Endometrial microvascular endothelial cells (primary cell): ENCODE measurements around the gene REPS2. TPM values are rescaled to one million over a fixed set of nuclear protein-coding genes. Genes with fewer than 3 reads are reported as not detected.
"Not testable (repeated sequence)": the region's sequence is repeated elsewhere in the genome, so short reads cannot be mapped to it uniquely, and the experiment has no call there.

Source experiments
- in situ Hi-C: cut with HindIII; loops from 2 replicates; pipeline ENCODE4 v1.10.0; 2017; ENCODE audit warnings: low sequenced_read_pairs, low pct_unique_long_range_greater_than_20kb; ENCODE audit errors: inconsistent ontology term
- total RNA-seq: library from RNA; depleted of rRNA; stranded (reverse); fragments of >200 nt; gene quantifications from one replicate; pipeline ENCODE4 v1.2.3, GENCODE V29; 2015; ENCODE audit errors: inconsistent ontology term

REPS2 gene
- total RNA-seq, 1 donor from 2014 or later = 1.9 TPM

GRCh38 chrX:16957751-16958150, 11.3 kb downstream of the REPS2 start:
- in situ Hi-C loops = no loop called here

- in situ Hi-C loops = no loop called here
These were observed 11.9 kb downstream of the REPS2 start for GRCh38 chrX:16958356-16958755.

- in situ Hi-C loops = not testable (repeated sequence)
These were observed 16.2 kb downstream of the REPS2 start for GRCh38 chrX:16962661-16963060.

GRCh38 chrX:16963216-16963615, 16.8 kb downstream of the REPS2 start:
- in situ Hi-C loops = no loop called here

- in situ Hi-C loops = not testable (repeated sequence)
These were observed 18.5 kb downstream of the REPS2 start for GRCh38 chrX:16964976-16965375.

- in situ Hi-C loops = no loop called here
These were observed 20.4 kb downstream of the REPS2 start for GRCh38 chrX:16966752-16967448.

GRCh38 chrX:16968753-16969152, 22.3 kb downstream of the REPS2 start:
- in situ Hi-C loops = not testable (repeated sequence)

DNA sequence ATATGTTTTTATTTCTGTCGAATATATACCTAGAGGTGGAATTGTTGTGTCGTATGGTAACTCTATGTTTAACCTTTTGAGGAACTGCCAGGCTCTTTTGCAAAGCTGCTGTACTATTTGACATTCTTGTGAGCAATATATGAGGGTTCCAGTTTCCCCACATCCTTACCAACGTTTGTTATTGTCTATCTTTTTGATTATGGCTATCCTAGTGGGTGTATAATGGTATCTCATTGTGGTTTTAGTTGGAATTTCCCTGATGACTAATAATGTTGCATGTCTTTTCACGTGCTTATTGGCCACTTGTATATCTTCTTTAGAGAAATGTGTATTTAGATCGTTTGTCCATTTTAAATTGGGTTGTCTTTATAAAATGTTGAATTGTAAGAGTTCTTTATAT, 24.5 kb downstream of the REPS2 start:
- in situ Hi-C loops = no loop called here

DNA sequence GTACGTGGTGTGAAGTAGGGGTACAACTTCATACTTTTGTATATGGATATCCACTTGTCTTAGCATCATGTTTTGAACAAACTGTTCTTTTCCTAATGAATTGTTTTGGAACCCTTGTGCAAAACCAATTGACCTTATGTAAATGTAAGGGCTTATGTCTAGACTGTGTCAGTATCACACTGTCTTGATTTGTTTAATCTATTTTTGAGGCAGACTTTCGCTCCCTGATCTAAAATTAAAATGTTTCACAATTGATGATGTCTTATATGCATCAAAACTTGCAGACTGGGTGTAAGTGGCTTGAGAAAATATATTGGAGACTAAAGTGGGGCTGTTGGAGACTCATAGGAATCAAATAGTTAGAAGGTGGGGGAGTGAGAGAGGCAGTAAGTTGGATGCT, 25.2 kb downstream of the REPS2 start:
- in situ Hi-C loops = no loop called here

- in situ Hi-C loops = no loop called here
These were observed 28.8 kb downstream of the REPS2 start for GRCh38 chrX:16975233-16975632.

GRCh38 chrX:16977771-16978170, 31.3 kb downstream of the REPS2 start:
- in situ Hi-C loops = no loop called here

DNA sequence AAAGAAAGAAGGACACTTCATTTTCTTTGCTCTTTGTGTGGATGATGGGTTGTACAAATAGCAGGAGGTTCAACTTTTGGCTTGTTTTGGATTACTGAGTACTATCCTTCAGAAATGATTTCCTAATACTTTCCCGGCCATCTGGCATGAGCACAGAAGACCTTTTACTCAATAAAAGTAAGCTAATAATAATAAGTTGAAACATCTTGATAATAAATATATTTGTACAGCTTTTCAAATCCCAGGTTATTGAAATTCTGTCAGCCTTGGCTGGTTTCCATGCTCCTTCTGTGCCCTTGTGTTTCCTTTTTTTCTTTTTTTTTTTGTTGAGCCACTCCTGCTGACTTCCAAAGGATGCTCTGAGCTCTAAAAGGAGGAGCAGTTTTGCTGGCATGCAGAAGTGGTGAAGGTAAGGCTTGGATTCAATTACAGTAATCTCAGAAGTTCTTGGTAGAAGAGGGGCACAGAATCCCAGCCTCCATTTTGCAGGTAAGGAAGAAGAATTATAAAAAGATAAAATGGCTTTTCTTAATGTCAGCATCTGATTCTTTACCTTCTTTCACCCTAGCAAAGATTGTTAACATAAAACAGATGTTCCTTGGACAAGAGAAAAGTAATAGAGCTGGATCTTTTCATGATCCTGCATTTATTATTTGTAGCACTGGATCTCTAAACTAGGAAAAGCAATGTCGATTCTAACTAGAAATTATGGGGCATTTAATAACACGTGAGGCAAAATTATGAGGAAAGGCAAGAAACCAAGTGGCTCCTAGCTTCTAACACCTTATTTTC, 31.9 kb downstream of the REPS2 start:
- in situ Hi-C loops = no loop called here

DNA sequence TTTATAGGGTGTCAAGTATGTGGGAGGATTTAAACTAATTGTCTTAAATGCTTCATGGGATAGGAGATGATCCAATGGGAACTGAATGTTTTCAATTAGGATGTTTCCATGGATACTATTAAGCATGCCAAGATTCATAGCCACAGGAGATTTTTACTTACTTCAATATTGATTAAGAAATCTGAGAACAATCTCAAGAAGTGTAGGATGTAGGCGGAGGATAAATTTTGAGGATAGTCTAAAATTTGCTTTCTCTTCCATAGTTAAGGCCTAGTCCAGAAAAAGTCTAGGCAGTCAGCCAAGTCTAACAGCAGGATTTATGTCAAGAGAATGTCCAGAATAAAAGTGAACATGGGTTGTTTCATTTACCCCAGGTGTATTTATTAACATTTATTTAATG, 32.8 kb downstream of the REPS2 start:
- in situ Hi-C loops = no loop called here

DNA sequence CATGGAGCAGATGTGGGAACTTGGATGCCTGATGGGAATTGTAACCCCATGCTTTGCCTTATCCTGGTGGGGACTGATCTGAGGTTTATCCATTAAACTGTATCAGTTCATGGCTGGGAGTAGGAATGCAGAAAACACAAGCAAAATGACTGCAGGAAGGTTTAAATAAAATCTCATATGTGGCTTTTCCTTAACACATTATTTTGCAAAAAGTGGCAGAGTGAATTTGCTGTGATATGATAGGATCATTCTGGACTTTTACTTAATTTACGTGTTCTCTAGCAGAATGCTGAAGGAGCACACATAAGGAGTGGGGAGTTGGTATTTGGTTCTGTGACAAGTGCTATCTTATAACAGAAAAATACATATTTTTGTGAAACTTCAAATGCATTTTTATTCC, 34.8 kb downstream of the REPS2 start:
- in situ Hi-C loops = no loop called here

DNA sequence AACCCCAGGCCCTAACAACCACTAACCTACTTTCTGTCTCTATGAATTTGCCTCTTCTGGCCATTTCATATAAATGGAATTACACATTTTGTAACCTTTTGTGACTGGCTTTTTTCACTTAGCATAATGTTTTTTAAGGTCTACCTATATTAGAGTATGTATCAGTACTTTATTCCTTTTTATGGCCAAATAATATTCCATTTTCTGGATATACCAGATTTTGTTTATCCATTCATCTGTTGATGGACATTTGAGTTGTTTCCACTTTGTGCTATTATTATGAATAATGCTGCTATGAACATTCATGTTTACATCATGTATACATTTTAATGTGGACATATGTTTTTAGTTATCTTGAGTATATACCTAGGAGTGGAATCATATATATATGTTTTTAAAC, 35.5 kb downstream of the REPS2 start:
- in situ Hi-C loops = no loop called here

GRCh38 chrX:16983051-16983450, 36.6 kb downstream of the REPS2 start:
- in situ Hi-C loops = no loop called here

DNA sequence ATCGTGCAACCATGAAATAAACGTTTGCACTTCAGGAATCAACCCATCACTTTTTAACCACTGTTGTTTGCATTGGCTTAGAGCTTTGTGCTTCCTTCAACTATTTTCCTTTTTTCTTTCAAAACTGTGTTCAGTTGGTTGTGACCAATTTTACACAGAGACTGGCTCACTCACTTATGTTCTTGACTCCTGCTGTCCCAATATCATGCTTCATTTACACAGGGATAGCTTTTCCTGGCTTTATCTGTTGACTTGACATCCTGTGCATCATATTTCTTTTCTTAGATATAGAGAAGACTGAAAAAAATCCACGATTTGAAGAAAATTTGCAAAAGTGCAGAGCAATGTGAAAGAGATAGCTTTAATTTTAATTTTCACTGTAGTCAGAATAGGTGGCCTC, 38.8 kb downstream of the REPS2 start:
- in situ Hi-C loops = no loop called here

DNA sequence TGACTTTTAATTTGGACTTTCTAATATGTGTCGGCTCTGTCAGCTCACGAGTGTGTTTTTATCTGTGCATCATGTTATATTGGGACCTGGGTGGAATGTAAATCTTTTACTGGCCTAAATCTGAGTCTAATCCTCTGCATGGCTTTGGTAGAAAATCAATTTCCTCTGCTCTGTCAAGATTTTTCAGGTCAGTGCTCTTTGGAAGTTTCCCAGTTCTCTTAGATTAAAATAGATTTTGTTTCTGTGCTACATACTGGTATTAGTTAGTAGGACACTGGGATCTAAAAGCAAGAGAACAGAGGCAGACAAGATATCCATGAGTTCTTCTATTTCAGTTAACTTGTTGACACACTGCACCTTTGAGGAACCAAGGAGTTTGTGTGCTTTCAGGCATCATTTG, 39.7 kb downstream of the REPS2 start:
- in situ Hi-C loops = no loop called here

DNA sequence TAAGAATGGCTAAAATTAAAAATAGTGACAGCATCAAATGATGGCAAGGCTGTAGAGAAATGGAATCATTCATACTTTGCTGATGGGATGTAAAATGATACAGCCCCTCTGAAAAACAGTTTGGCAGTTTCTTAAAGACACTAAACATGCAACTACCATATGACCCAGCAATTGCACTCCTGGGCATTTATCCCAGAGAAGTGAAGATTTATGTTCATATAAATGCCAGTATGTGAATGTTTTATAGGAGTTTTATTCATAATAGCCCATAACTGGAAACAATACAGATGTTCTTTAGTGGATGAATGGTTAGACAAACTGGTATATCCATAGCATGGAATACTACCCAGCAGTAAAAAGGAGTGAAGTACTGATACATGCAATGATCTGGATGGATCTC, 43.3 kb downstream of the REPS2 start:
- in situ Hi-C loops = no loop called here

DNA sequence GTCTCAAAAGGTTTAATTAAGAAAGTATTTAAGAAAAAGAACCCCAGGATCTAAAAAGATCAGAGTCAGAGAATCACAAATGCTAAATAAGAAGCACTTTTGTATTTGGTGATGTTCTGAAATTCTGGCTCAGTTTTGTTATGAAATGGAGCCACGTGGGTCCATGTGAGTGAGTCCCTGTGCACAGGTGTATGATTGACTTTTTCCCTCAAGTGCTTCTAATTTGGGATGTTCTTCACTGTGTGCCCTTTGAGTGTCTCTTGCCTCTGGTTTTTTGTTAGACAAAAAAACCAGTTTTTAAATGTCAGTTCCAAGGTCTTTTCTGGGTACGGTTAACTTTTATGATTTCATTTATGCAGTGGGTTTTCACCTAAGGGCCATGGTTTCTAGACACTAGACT, 44.4 kb downstream of the REPS2 start:
- in situ Hi-C loops = no loop called here
